SK-N-SH treated with all-trans-retinoic acid at 6 μM for 48 hours (cell line): ENCODE measurements around the gene HSF2.

ENCODE experiments used
- ATAC-seq: fragments of 200-7000 bp; cut with Tn5 transposase; 3 replicates; pipeline ENCODE4 v1.9.1; 2020; ENCODE audit warnings: mild to moderate bottlenecking, moderate library complexity
- ARNTL ChIP-seq: fragments of 450-650 bp; formaldehyde crosslinking; IDR thresholded peaks from 2 replicates; pipeline ENCODE4 v1.5.0; 2020; ENCODE audit warnings: low read depth, mild to moderate bottlenecking, moderate library complexity, borderline replicate concordance
- BACH2 ChIP-seq: fragments of 250-450 bp; sonication (Bioruptor Pico); IDR thresholded peaks from 2 replicates; pipeline ENCODE4 v1.9.0; 2021; ENCODE audit warnings: mild to moderate bottlenecking, borderline replicate concordance
- CSDC2 ChIP-seq: fragments of 250-450 bp; sonication (Bioruptor Pico); IDR thresholded peaks from 2 replicates; pipeline ENCODE4 v1.5.0; 2020; ENCODE audit warnings: mild to moderate bottlenecking, moderate library complexity
- ESRRG ChIP-seq: fragments of 250-450 bp; sonication (Bioruptor Pico); IDR thresholded peaks from 2 replicates; pipeline ENCODE4 v1.6.1; 2021; ENCODE audit warnings: mild to moderate bottlenecking
- GLIS3 ChIP-seq: fragments of 250-450 bp; sonication (Bioruptor Pico); IDR thresholded peaks from 2 replicates; pipeline ENCODE4 v1.5.0; 2020; ENCODE audit warnings: mild to moderate bottlenecking, moderate library complexity
- ISL1 ChIP-seq: fragments of 250-450 bp; sonication (Bioruptor Pico); IDR thresholded peaks from 2 replicates; pipeline ENCODE4 v2.1.2; 2022; ENCODE audit warnings: mild to moderate bottlenecking, moderate library complexity
- PPARA ChIP-seq: fragments of 250-450 bp; sonication (Bioruptor Pico); IDR thresholded peaks from 2 replicates; pipeline ENCODE4 v1.5.0; 2020; ENCODE audit warnings: mild to moderate bottlenecking, borderline replicate concordance
- RARB ChIP-seq: fragments of 250-450 bp; sonication (Bioruptor Pico); IDR thresholded peaks from 2 replicates; pipeline ENCODE4 v1.8.0; 2021; ENCODE audit warnings: mild to moderate bottlenecking, moderate library complexity
- TCF4 ChIP-seq: fragments of 250-450 bp; sonication (Bioruptor Pico); IDR thresholded peaks from 2 replicates; pipeline ENCODE4 v1.8.0; 2021; ENCODE audit warnings: mild to moderate bottlenecking, moderate library complexity, borderline replicate concordance
- ZC3H10 ChIP-seq: fragments of 250-450 bp; sonication (Bioruptor Pico); IDR thresholded peaks from 2 replicates; pipeline ENCODE4 v1.5.1; 2021; ENCODE audit warnings: mild to moderate bottlenecking, moderate library complexity
- ZFP3 ChIP-seq: fragments of 250-450 bp; sonication (Bioruptor Pico); IDR thresholded peaks from 2 replicates; pipeline ENCODE4 v1.5.0; 2020; ENCODE audit warnings: mild to moderate bottlenecking, moderate library complexity
- ZFP30 ChIP-seq: fragments of 450-650 bp; formaldehyde crosslinking; IDR thresholded peaks from 2 replicates; pipeline ENCODE4 v1.5.0; 2022; ENCODE audit warnings: mild to moderate bottlenecking, moderate library complexity
- ZNF565 ChIP-seq: fragments of 450-650 bp; formaldehyde crosslinking; conservative IDR thresholded peaks from 2 replicates; pipeline ENCODE4 v1.5.0; 2020; ENCODE audit warnings: low read depth, mild to moderate bottlenecking, moderate library complexity
- ZNF70 ChIP-seq: fragments of 450-650 bp; formaldehyde crosslinking; IDR thresholded peaks from 2 replicates; pipeline ENCODE4 v1.5.0; 2020; ENCODE audit warnings: mild to moderate bottlenecking, moderate library complexity
- ZNF8 ChIP-seq: fragments of 450-650 bp; formaldehyde crosslinking; IDR thresholded peaks from 2 replicates; pipeline ENCODE4 v1.5.0; 2020; ENCODE audit warnings: mild to moderate bottlenecking, moderate library complexity
- TF ChIP-seq, protein P1 (sequence below): fragments of 250-450 bp; sonication (Bioruptor Pico); IDR thresholded peaks from 2 replicates; pipeline ENCODE4 v1.8.0; 2021; ENCODE audit warnings: low read depth, mild to moderate bottlenecking, moderate library complexity, borderline replicate concordance
- TF ChIP-seq, protein P2 (sequence below): fragments of 250-450 bp; sonication (Bioruptor Pico); IDR thresholded peaks from 2 replicates; pipeline ENCODE4 v1.5.1; 2020; ENCODE audit warnings: low read depth, mild to moderate bottlenecking, moderate library complexity
- TF ChIP-seq, protein P3 (sequence below): fragments of 250-450 bp; sonication (Bioruptor Pico); IDR thresholded peaks from 2 replicates; pipeline ENCODE4 v1.5.1; 2021; ENCODE audit warnings: mild to moderate bottlenecking, moderate library complexity
- TF ChIP-seq, protein P4 (sequence below): fragments of 250-450 bp; sonication (Bioruptor Pico); IDR thresholded peaks from 2 replicates; pipeline ENCODE4 v1.8.0; 2020; ENCODE audit warnings: mild to moderate bottlenecking, moderate library complexity, borderline replicate concordance

HSF2 gene

DNA sequence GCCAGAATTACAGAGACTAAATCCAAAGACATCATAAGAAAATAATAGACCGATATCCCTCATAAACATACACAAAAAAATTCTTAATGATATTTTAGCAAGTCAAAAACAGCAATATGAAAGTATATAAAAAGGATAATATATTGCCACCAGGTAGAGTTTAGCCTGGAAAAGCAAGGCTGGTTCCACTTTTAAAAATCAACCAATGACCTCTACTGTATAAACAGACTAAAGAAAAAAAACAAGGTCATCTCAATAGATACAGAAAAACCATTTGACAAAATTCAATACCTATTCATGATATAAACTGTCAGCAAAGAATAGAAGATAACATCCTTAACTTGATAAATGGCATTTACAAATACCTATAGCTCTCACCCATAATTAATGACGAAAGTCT lies 62.4 kb downstream of the HSF2 start:
- TF ChIP-seq, protein P1, sequence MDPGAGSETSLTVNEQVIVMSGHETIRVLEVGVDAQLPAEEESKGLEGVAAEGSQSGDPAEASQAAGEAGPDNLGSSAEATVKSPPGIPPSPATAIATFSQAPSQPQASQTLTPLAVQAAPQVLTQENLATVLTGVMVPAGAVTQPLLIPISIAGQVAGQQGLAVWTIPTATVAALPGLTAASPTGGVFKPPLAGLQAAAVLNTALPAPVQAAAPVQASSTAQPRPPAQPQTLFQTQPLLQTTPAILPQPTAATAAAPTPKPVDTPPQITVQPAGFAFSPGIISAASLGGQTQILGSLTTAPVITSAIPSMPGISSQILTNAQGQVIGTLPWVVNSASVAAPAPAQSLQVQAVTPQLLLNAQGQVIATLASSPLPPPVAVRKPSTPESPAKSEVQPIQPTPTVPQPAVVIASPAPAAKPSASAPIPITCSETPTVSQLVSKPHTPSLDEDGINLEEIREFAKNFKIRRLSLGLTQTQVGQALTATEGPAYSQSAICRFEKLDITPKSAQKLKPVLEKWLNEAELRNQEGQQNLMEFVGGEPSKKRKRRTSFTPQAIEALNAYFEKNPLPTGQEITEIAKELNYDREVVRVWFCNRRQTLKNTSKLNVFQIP (CRISPR knock-in tag) = no peak
- no peak for TF ChIP-seq RARB (CRISPR knock-in tag)
- TF ChIP-seq ISL1 (CRISPR knock-in tag) = no peak
- no peak for TF ChIP-seq ARNTL
- no peak for TF ChIP-seq ZNF70 (CRISPR knock-in tag)

DNA sequence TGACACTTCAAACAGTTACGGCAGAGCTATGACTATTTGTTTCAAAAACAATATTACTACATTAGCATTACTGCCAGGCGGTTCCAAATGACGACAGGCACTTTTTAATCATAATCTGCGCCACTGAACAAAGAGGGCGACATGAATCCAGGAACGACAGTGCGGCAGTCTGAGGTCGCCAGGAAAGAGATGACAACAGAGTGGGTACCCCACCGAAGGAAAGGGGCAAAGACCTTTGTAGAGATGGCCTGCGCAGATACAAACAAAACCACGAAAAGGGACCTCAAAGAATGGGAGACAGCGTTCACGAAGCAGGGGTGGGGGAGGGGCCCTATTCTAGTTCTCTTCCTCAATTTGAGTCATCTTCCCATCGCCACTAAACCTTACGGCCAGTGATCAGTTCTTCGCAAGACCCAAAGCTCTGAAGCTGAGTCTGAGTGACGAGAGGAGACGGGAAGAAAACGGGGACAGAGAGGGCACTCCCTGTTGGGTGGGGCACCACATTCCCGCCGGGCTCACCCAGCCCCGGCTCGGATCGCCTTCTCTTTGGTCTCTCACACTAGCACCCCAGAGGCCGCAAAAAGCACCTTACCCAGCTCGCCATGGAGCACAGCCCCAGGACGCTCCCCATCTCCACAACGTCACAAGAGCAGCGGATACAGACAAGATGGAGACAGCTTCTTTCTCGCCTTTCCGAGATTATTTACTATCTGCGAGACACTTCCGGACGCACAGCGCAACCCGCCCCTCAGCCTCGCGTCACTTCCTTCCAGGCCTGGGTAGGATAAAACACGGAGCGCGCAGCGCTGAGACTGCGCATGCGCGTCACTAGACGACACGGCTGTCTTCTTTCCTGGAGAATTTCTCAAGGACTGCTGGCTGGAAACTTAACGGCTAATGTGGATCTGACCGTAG lies 71.9 kb downstream of the HSF2 start, which contains the start of gene SERINC1:
TSS of gene SERINC1 (minus strand) at position 701 of the 915 bp plus-strand sequence. CDS start at position 631, 70 bp downstream.
- TF ChIP-seq, protein P1 (CRISPR knock-in tag) = no peak
- TF ChIP-seq ZFP3 (CRISPR knock-in tag) (no peak), CSDC2 (CRISPR knock-in tag) (no peak), TCF4 (CRISPR knock-in tag) (no peak), GLIS3 (CRISPR knock-in tag) (no peak), RARB (CRISPR knock-in tag) (no peak), ARNTL (no peak), ZNF565 (CRISPR knock-in tag) (no peak), PPARA (CRISPR knock-in tag) (no peak), ZFP30 (CRISPR knock-in tag) (no peak), ZC3H10 (CRISPR knock-in tag) (no peak), ZNF8 (CRISPR knock-in tag) (no peak), BACH2 (CRISPR knock-in tag) (no peak)
- TF ChIP-seq, protein P2, sequence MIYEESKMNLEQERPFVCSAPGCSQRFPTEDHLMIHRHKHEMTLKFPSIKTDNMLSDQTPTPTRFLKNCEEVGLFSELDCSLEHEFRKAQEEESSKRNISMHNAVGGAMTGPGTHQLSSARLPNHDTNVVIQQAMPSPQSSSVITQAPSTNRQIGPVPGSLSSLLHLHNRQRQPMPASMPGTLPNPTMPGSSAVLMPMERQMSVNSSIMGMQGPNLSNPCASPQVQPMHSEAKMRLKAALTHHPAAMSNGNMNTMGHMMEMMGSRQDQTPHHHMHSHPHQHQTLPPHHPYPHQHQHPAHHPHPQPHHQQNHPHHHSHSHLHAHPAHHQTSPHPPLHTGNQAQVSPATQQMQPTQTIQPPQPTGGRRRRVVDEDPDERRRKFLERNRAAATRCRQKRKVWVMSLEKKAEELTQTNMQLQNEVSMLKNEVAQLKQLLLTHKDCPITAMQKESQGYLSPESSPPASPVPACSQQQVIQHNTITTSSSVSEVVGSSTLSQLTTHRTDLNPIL = no peak
- TF ChIP-seq, protein P3, sequence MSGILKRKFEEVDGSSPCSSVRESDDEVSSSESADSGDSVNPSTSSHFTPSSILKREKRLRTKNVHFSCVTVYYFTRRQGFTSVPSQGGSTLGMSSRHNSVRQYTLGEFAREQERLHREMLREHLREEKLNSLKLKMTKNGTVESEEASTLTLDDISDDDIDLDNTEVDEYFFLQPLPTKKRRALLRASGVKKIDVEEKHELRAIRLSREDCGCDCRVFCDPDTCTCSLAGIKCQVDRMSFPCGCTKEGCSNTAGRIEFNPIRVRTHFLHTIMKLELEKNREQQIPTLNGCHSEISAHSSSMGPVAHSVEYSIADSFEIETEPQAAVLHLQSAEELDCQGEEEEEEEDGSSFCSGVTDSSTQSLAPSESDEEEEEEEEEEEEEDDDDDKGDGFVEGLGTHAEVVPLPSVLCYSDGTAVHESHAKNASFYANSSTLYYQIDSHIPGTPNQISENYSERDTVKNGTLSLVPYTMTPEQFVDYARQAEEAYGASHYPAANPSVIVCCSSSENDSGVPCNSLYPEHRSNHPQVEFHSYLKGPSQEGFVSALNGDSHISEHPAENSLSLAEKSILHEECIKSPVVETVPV (CRISPR knock-in tag) = no peak
- TF ChIP-seq, protein P4, sequence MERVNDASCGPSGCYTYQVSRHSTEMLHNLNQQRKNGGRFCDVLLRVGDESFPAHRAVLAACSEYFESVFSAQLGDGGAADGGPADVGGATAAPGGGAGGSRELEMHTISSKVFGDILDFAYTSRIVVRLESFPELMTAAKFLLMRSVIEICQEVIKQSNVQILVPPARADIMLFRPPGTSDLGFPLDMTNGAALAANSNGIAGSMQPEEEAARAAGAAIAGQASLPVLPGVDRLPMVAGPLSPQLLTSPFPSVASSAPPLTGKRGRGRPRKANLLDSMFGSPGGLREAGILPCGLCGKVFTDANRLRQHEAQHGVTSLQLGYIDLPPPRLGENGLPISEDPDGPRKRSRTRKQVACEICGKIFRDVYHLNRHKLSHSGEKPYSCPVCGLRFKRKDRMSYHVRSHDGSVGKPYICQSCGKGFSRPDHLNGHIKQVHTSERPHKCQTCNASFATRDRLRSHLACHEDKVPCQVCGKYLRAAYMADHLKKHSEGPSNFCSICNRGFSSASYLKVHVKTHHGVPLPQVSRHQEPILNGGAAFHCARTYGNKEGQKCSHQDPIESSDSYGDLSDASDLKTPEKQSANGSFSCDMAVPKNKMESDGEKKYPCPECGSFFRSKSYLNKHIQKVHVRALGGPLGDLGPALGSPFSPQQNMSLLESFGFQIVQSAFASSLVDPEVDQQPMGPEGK (CRISPR knock-in tag) = no peak
- peak; percentile 98 for ATAC-seq

More for the DNA sequence above, 62.4 kb downstream of the HSF2 start:
- no peak for ATAC-seq

DNA sequence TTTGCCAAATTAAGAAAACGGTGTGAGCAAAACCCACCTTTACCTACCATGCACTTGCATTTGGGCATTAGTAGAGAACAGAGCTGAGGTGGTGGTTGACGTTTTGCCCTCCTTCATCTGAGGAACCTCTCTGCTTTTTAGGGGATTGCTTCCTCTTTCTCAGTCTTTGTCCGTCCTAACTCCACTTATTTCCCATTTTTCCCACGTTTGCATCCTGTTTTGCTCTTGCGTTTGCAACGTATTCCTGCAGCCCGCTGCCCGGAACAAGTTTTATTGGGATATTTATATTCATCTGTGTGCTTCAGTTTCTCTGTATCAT lies 72.5 kb downstream of the HSF2 start:
- ATAC-seq = peak; percentile 63
- TF ChIP-seq ZNF565 (CRISPR knock-in tag) (no peak), RARB (CRISPR knock-in tag) (no peak), ZNF70 (CRISPR knock-in tag) (no peak), ISL1 (CRISPR knock-in tag) (no peak), ESRRG (no peak), BACH2 (CRISPR knock-in tag) (no peak), ZC3H10 (CRISPR knock-in tag) (no peak)

DNA sequence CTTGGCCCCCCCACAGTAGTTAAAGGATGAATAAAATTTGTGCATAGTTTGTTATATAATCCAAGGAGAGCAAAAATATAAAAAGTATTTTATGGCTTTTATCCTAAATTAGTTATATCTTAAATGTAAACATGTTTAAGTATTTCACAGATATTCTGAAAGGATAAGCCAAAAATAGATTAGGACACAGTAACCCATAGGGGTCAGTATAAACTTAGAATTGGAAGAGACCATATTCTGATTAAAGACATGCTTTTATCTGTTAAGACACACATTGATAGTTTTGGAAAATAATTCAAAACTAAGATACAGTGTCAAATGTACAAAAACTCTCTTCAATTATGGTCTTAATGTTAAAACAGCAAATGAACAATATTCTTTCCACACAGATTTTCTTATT lies 76.7 kb downstream of the HSF2 start:
- TF ChIP-seq ISL1 (CRISPR knock-in tag) (no peak), PPARA (CRISPR knock-in tag) (no peak), RARB (CRISPR knock-in tag) (no peak)
- TF ChIP-seq, protein P1 (CRISPR knock-in tag) = no peak
- ATAC-seq = no peak
